GM12878 (cell line): ENCODE measurements around the gene GNAL. TPM values are rescaled to one million over a fixed set of nuclear protein-coding genes. Genes with fewer than 3 reads are reported as not detected.

Experiments used
- ATF3 ChIP-seq: IDR thresholded peaks from 2 replicates; pipeline ENCODE4 v1.6.1; 2011; ENCODE audit warnings: low read depth, mild to moderate bottlenecking, low read length, moderate library complexity, borderline replicate concordance; ENCODE audit errors: extremely low read depth
- BCL11A ChIP-seq: IDR thresholded peaks from 2 replicates; pipeline ENCODE4 v1.6.1; 2011; ENCODE audit warnings: low read depth, low read length
- CHD2 ChIP-seq: IDR thresholded peaks from 2 replicates; pipeline ENCODE4 v1.6.1; 2011; ENCODE audit warnings: low read depth, low read length, improper control_type of control experiment, borderline replicate concordance
- GABPA ChIP-seq: IDR thresholded peaks from 2 replicates; pipeline ENCODE4 v1.6.1; 2014; ENCODE audit warnings: antibody characterized with exemption, low read depth, mild to moderate bottlenecking, inconsistent platforms
- IKZF1 ChIP-seq: fragments of 450-650 bp; conservative IDR thresholded peaks from 2 replicates; pipeline ENCODE4 v1.6.1; 2017; ENCODE audit warnings: antibody characterized with exemption, mild to moderate bottlenecking
- JUNB ChIP-seq: IDR thresholded peaks from 2 replicates; pipeline ENCODE4 v1.6.1; 2016; ENCODE audit warnings: antibody characterized with exemption, mild to moderate bottlenecking
- MAX ChIP-seq: IDR thresholded peaks from 2 replicates; pipeline ENCODE4 v1.6.1; 2012; ENCODE audit warnings: low read depth, low read length, improper control_type of control experiment
- MEF2B ChIP-seq: fragments of 450-650 bp; IDR thresholded peaks from 2 replicates; pipeline ENCODE4 v1.6.1; 2018; ENCODE audit warnings: mild to moderate bottlenecking, moderate library complexity; ENCODE audit not compliant: partially characterized antibody, poor library complexity, severe bottlenecking
- NR2C2 ChIP-seq: IDR thresholded peaks from 2 replicates; pipeline ENCODE4 v1.6.1; 2011; ENCODE audit warnings: borderline replicate concordance, low read depth; ENCODE audit not compliant: control insufficient read depth, insufficient read length
- PAX8 ChIP-seq: fragments of 450-650 bp; IDR thresholded peaks from 2 replicates; pipeline ENCODE4 v1.6.1; 2017; ENCODE audit warnings: mild to moderate bottlenecking, moderate library complexity
- PKNOX1 ChIP-seq: fragments of 450-650 bp; IDR thresholded peaks from 2 replicates; pipeline ENCODE4 v1.6.1; 2016; ENCODE audit warnings: mild to moderate bottlenecking
- RELB ChIP-seq: fragments of 450-650 bp; IDR thresholded peaks from 2 replicates; pipeline ENCODE4 v1.6.1; 2017; ENCODE audit warnings: low read depth, mild to moderate bottlenecking, moderate library complexity
- RUNX3 ChIP-seq: IDR thresholded peaks from 2 replicates; pipeline ENCODE4 v1.6.1; 2012; ENCODE audit warnings: low read length, inconsistent platforms
- SMARCA5 ChIP-seq: fragments of 450-650 bp; IDR thresholded peaks from 2 replicates; pipeline ENCODE4 v1.6.1; 2017; ENCODE audit warnings: mild to moderate bottlenecking
- TBL1XR1 ChIP-seq: IDR thresholded peaks from 2 replicates; pipeline ENCODE4 v1.6.1; 2012; ENCODE audit warnings: low read depth, low read length, improper control_type of control experiment
- USF1 ChIP-seq: IDR thresholded peaks from 2 replicates; pipeline ENCODE4 v1.6.1; 2011; ENCODE audit warnings: borderline replicate concordance, low read depth, mild to moderate bottlenecking, moderate library complexity, mixed read lengths, low read length; ENCODE audit not compliant: insufficient read depth; ENCODE audit errors: extremely low read length
- ZBTB4 ChIP-seq: fragments of 450-650 bp; formaldehyde crosslinking; IDR thresholded peaks from 2 replicates; pipeline ENCODE4 v1.4.0; 2022; ENCODE audit warnings: mild to moderate bottlenecking, moderate library complexity
- ZNF384 ChIP-seq: IDR thresholded peaks from 2 replicates; pipeline ENCODE4 v1.6.1; 2012; ENCODE audit warnings: low read depth, mild to moderate bottlenecking, low read length, improper control_type of control experiment, borderline replicate concordance
- ZNF622 ChIP-seq: fragments of 450-650 bp; IDR thresholded peaks from 2 replicates; pipeline ENCODE4 v1.6.1; 2017; ENCODE audit warnings: mild to moderate bottlenecking, inconsistent platforms
- polyA plus RNA-seq, 11 experiments: library from polyadenylated mRNA; depleted of rRNA in 4 of 11; unstranded in 6 of 11; stranded (reverse) in 5 of 11; fragments of >200 nt; fragmentation: Nextera tagmentation in 4 of 11; fragmentation: Illumina TruSeq in 1 of 11; extraction: Ambion mirVana in 4 of 11; extraction: Trizol in 1 of 11; gene quantifications; 1 replicate in 1 of 11; 2 replicates in 10 of 11; pipeline versions ENCODE4 v1.2.1 to v1.2.3, GENCODE V29; 2011 to 2016; ENCODE audit warnings: inconsistent platforms in 2 of 11, missing spikeins in 2 of 11, low read depth in 1 of 11
- total RNA-seq, 4 experiments: library from RNA; depleted of rRNA in 3 of 4; stranded (reverse); fragments of >200 nt in 3 of 4; fragmentation: Illumina TruSeq in 1 of 4; extraction: Trizol in 1 of 4; gene quantifications; 2 replicates each; pipeline versions ENCODE4 v1.2.1 to v1.2.3, GENCODE V29; 2013 to 2021

The GNAL gene
- total and polyA plus RNA-seq, 10 of the 15 experiments (the other 5 are each of a cell fraction or from before 2014, with no cell fraction given), result 0.02 to 0.39 (median 0.05) TPM; not detected in 5

GRCh38 chr18:11883153-11883552 lies 194.1 kb downstream of the GNAL start (continued):
- TF ChIP-seq ZBTB4 (CRISPR knock-in tag) (no peak), PKNOX1 (no peak), RELB (peak; percentile 37; the same call in 1 of the 2 replicates), TBL1XR1 (no peak), MAX (no peak), IKZF1 (0 out of 2 replicates have a peak, but pooled peaks have one; percentile 25), PAX8 (no peak), CHD2 (0 out of 2 replicates have a peak, but pooled peaks have one; percentile 31), USF1 (no peak), ZNF384 (0 out of 2 replicates have a peak, but pooled peaks have one; percentile 60), MEF2B (no peak), JUNB (peak; percentile 77), NR2C2 (no peak), RUNX3 (0 out of 2 replicates have a peak, but pooled peaks have one; percentile 14), ZNF622 (no peak), BCL11A (0 out of 2 replicates have a peak, but pooled peaks have one; percentile 23), SMARCA5 (no peak), GABPA (peak; percentile 33; the same call in 1 of the 2 replicates), ATF3 (no peak)
